Measurements from ENCODE around the gene MAST4.

The MAST4 gene

GRCh38 chr5:67200809-67201562 lies 604.8 kb downstream of the MAST4 start:
- no peak for DNase-seq

- DNase-seq, result no peak
These were observed 605.8 kb downstream of the MAST4 start for GRCh38 chr5:67201897-67202549.

- peak; percentile 64 for DNase-seq
These were observed 606.6 kb downstream of the MAST4 start for GRCh38 chr5:67202828-67203227.

GRCh38 chr5:67203701-67204074 lies 607.5 kb downstream of the MAST4 start:
- no peak for DNase-seq

GRCh38 chr5:67204821-67205220 lies 608.6 kb downstream of the MAST4 start:
- no peak for DNase-seq

- no peak for DNase-seq
These were observed 609.8 kb downstream of the MAST4 start for GRCh38 chr5:67205981-67206380.

- DNase-seq, result no peak
These were observed 610.3 kb downstream of the MAST4 start for GRCh38 chr5:67206461-67206860.

GRCh38 chr5:67206929-67207328 lies 610.7 kb downstream of the MAST4 start:
- DNase-seq, result peak; percentile 93

- no peak for DNase-seq
These were observed 612.2 kb downstream of the MAST4 start for GRCh38 chr5:67208403-67208802.

GRCh38 chr5:67209141-67209771 lies 613.1 kb downstream of the MAST4 start:
- peak; percentile 88 for DNase-seq

GRCh38 chr5:67211926-67212325 lies 615.7 kb downstream of the MAST4 start:
- DNase-seq, result no peak

- DNase-seq, result no peak
These were observed 617.8 kb downstream of the MAST4 start for GRCh38 chr5:67214036-67214435.

GRCh38 chr5:67214707-67215447 lies 618.7 kb downstream of the MAST4 start:
- no peak for DNase-seq

GRCh38 chr5:67215519-67216471 lies 619.6 kb downstream of the MAST4 start:
- DNase-seq, result peak; percentile 93

- DNase-seq, result no peak
These were observed 620.4 kb downstream of the MAST4 start for GRCh38 chr5:67216564-67216963.
